SK-MEL-5 (cell line): ENCODE results near the gene CHN1. TPM values are rescaled to one million over a fixed set of nuclear protein-coding genes. Genes with fewer than 3 reads are reported as not detected.

Experiments
- DNase-seq: peaks from one replicate; pipeline ENCODE4 v3.0.0-alpha.2; 2016; ENCODE audit warnings: low read depth, low spot score
- in situ Hi-C: cut with HindIII; loops from 2 replicates; pipeline ENCODE4 v1.10.0; 2016; ENCODE audit warnings: low sequenced_read_pairs, high pct_unique_total_duplicates, low pct_unique_long_range_greater_than_20kb
- total RNA-seq: library from RNA; depleted of rRNA; stranded (reverse); fragments of >200 nt; shearing (Covaris generic); gene quantifications from 2 replicates; pipeline ENCODE4 v1.2.3, GENCODE V29; 2014

The CHN1 gene
- total RNA-seq, 1 experiment from 2014 or later = 5.7 TPM

DNA sequence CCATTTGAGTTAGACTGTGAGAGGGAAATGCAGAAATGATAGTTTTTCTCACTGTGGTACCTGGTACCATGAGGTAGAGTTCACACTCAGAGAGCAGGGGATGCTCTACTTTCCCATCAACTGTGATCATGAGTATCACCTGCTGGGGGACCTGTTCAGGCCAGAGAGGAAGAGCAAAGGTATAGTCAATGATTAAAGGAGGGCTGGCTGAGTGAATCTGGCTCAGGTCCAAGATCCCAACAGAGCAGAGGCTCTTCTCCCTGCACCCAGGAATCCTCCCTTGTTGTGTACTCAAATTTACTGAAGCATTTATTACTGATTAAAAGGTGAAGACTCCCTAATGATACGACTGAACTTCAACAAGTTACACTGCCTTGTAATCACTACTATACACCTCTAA, 136.3 kb downstream of the CHN1 start:
- in situ Hi-C loops = no loop called here
- DNase-seq = no peak

GRCh38 chr2:174866421-174866820, 138.8 kb downstream of the CHN1 start:
- no peak for DNase-seq
- in situ Hi-C loops = no loop called here

DNA sequence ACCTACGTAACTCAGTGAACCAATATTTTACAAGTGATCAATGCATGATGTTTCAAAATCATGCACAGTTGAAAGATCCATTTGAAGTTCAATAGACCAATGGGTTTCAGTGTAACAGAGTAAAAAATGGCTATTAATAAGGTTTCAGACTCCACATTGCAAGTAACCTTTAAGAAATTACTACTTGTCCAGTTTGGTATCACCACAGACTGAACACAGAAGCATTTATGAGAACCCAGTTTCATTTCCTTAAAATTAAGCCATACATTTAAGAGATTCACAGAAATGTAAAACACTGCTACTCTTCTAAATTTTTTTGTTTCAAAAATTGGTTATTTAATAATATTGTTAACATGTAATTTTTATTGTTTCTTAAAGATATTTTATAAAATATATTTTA, 142.0 kb downstream of the CHN1 start:
- no peak for DNase-seq
- in situ Hi-C loops = no loop called here

- in situ Hi-C loops = no loop called here
- no peak for DNase-seq
Observed at GRCh38 chr2:174859563-174860169, 145.5 kb downstream of the CHN1 start.

- in situ Hi-C loops = no loop called here
- DNase-seq = no peak
Observed at GRCh38 chr2:174858745-174859144, 146.4 kb downstream of the CHN1 start.

GRCh38 chr2:174856447-174856846, 148.7 kb downstream of the CHN1 start:
- DNase-seq = no peak
- in situ Hi-C loops = no loop called here

GRCh38 chr2:174846941-174847938, 157.9 kb downstream of the CHN1 start:
- DNase-seq = no peak
- in situ Hi-C loops = no loop called here

- DNase-seq = no peak
- in situ Hi-C loops = no loop called here
Observed at GRCh38 chr2:174846218-174846617, 159.0 kb downstream of the CHN1 start.

GRCh38 chr2:174844295-174844708, 160.9 kb downstream of the CHN1 start:
- in situ Hi-C loops = no loop called here
- DNase-seq = no peak

- in situ Hi-C loops = no loop called here
- DNase-seq = no peak
Observed at GRCh38 chr2:174842496-174842895, 162.7 kb downstream of the CHN1 start.

DNA sequence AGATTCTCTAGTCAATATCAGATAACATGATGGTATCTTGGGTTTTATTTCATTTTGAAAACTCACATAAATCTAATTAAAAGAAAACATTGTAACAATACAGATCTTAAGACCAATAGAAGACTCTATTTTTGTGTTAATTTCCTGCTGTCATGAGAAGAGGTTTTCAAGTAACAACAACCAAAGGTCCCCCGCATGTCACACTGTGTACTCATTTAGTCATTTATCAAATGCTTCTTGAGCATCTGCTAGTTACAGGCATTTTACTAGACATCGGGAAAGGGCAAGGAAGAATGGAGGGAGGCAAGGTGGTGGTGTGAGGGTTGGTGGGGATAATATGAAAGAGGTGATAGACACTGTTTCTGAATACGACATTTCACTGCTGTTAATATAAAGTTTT, 163.2 kb downstream of the CHN1 start:
- in situ Hi-C loops = no loop called here
- DNase-seq = no peak

DNA sequence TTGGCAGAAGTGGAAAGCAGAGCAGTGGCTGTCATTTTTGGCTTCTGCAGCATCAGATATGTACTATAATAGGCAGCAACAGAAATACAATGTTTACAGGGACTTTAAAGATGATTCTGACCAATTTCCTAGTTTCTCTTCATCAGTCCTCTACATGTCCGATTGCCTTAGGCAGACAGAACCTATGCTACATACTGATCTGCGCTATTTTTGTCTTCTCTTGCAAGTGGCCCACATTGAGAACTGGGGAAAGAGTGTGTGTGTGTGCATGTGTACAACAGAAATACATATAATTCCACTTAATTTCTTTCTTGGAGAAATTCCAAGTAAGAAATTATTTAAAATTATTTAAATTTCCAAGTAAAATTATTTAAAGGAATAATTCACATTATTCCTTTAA, 163.8 kb downstream of the CHN1 start:
- no peak for DNase-seq
- in situ Hi-C loops = no loop called here

DNA sequence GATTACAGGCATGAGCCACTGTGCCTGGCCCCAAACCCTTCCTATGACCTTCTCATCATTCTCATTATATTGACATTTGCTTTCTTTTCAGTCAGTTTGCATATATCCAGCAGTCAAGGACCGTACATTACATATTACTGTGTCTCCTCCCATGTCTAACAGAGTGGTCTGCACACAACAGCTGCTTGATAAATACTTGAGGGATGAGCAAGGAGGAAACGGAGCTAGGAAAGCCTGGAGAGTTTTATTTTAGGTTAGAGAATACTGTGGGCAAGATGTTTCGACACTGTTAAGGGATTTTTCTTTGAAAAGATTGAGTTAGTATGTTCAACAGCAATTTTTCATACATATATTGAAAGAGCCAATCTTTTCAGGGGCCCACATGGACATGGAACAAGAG, 164.7 kb downstream of the CHN1 start:
- DNase-seq = no peak
- in situ Hi-C loops = no loop called here

GRCh38 chr2:174839662-174840061, 165.5 kb downstream of the CHN1 start:
- in situ Hi-C loops = no loop called here

GRCh38 chr2:174836995-174837390, 168.2 kb downstream of the CHN1 start:
- in situ Hi-C loops = no loop called here
- DNase-seq = no peak

More at GRCh38 chr2:174839662-174840061, 165.5 kb downstream of the CHN1 start:
- DNase-seq = no peak

- in situ Hi-C loops = no loop called here
- DNase-seq = peak; percentile 55
Observed at GRCh38 chr2:174836377-174836994, 168.7 kb downstream of the CHN1 start.

GRCh38 chr2:174835797-174836255, 169.4 kb downstream of the CHN1 start:
- in situ Hi-C loops = no loop called here
- DNase-seq = peak; percentile 22

DNA sequence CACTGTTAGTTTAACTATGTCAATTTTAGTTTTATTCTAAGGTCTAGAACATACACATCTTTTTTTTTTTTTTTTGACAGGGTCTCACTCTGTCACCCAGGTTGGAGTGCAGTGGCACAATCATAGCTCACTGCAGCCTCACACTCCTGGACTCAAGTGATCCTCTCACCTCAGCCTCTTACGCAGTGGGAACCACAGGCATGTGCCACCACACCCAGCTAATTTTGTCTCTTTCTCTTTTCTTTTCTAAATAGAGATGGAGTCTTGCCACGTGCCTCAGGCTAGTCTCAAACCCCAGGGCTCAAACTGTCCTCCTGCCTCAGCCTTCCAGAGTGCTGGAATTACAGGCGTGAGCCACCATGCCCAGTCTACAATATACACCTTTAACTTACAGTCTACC, 171.4 kb downstream of the CHN1 start:
- in situ Hi-C loops = no loop called here
- DNase-seq = no peak
